Thyroid gland (tissue), 4 donors: ENCODE data around the gene MBTPS2. TPM values are rescaled to one million over a fixed set of nuclear protein-coding genes. Genes with fewer than 3 reads are reported as not detected.
"Not testable (repeated sequence)": the region's sequence is repeated elsewhere in the genome, so short reads cannot be mapped to it uniquely, and the experiment has no call there.

Experiments
- DNase-seq, 2 donors: peaks; one replicate each; pipeline ENCODE4 v3.0.0-alpha.2; 2019
- H3K27ac ChIP-seq, 3 donors: fragments of 200-600 bp; sonication (generic); 1 replicate in 2 of 3; 2 replicates in 1 of 3; pipeline ENCODE4 v1.5.1; 2016 to 2019; ENCODE audit warnings: mild to moderate bottlenecking in 1 of 3, moderate library complexity in 1 of 3
- H3K27me3 ChIP-seq: fragments of 200-600 bp; sonication (generic); one replicate; pipeline ENCODE4 v1.5.1; 2019
- H3K36me3 ChIP-seq, 2 donors: fragments of 200-600 bp; sonication (generic); one replicate each; pipeline ENCODE4 v1.5.1; 2016 to 2019
- H3K4me1 ChIP-seq, 2 donors: fragments of 200-600 bp; sonication (generic); one replicate each; pipeline ENCODE4 v1.5.1; 2017 to 2019
- H3K4me3 ChIP-seq, 3 donors: fragments of 200-600 bp; sonication (generic); replicated peaks in 1 of 3; 1 replicate in 2 of 3; 2 replicates in 1 of 3; pipeline ENCODE4 v1.5.1; 2016; ENCODE audit warnings: mild to moderate bottlenecking in 1 of 3
- H3K9me3 ChIP-seq: fragments of 200-600 bp; sonication (generic); one replicate; pipeline ENCODE4 v1.5.1; 2017
- CTCF ChIP-seq, 6 experiments: fragments of 200-600 bp in 3 of 6; fragments of 450-650 bp in 3 of 6; sonication (generic) in 3 of 6; IDR thresholded peaks; one replicate each; pipeline ENCODE4 v1.5.1; 2016 to 2019; ENCODE audit warnings: antibody characterized with exemption in 6 of 6, mild to moderate bottlenecking in 2 of 6, inconsistent platforms in 1 of 6, moderate library complexity in 1 of 6
- POLR2A ChIP-seq, 2 donors: fragments of 450-650 bp; IDR thresholded peaks; one replicate each; pipeline ENCODE4 v1.6.1; 2017; ENCODE audit warnings: antibody characterized with exemption in 2 of 2, mild to moderate bottlenecking in 2 of 2, moderate library complexity in 1 of 2
- WGBS, 2 donors: methylation state at CpG; one replicate each; pipeline ENCODE4 v1.1.5; 2017; 5-methylcytosine and 5-hydroxymethylcytosine counted together
- intact Hi-C: fragments of 100-400 bp; cut with DNase I; formaldehyde crosslinking; loops from one replicate; pipeline ENCODE4 v1.15.1; 2023
- total RNA-seq, 4 donors: library from RNA; depleted of rRNA; stranded (reverse); fragments of >200 nt; gene quantifications; one replicate each; pipeline ENCODE4 v1.2.3, GENCODE V29; 2016

Gene MBTPS2
- total RNA-seq, 4 donors from 2014 or later, result 9.6 to 13.9 (median 12.2) TPM

DNA sequence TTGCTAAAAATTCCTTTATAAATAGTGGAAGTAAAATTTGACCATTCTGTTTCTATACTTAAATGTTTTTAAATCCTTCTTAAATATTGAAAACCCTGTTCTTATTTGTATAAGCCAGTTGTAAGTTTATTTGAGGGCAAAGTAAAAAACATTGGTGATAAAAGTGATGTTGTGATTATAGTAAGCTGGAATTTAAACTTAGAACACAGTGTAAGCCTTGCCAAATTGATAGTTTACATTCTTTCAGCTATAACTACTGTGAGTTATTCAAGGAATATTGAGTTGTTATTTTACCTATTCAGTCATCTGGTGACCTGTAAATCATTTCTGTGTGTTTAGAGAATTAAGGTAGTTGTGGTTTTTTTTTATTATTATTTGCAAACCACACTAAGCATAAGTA, 26.0 kb downstream of the MBTPS2 start:
- no peaks in the 10 kb centered on the region for H3K36me3 ChIP-seq
- no peak for TF ChIP-seq CTCF (IDR thresholded peaks at IDR 0.05)
- no peak for TF ChIP-seq POLR2A (IDR thresholded peaks at IDR 0.05)
- no peaks in the 10 kb centered on the region for H3K9me3 ChIP-seq
- intact Hi-C loops, result no loop called here
- no peak overlapping the region for H3K4me3 ChIP-seq
- no peak for DNase-seq
- no peaks in the 10 kb centered on the region for H3K27me3 ChIP-seq
- no peak overlapping the region for H3K27ac ChIP-seq
- H3K4me1 ChIP-seq, result no peaks in the 10 kb centered on the region

GRCh38 chrX:21870494-21870893, 31.1 kb downstream of the MBTPS2 start:
- 75 to 92% methylated on average over 1 of the region's 1 CpG for WGBS, 2 donors
- H3K4me3 ChIP-seq, result no peak overlapping the region
- TF ChIP-seq POLR2A (IDR thresholded peaks at IDR 0.05) (no peak), CTCF (IDR thresholded peaks at IDR 0.05) (no peak)
- no peak overlapping the region for H3K27ac ChIP-seq
- no peaks in the 10 kb centered on the region for H3K9me3 ChIP-seq
- H3K27me3 ChIP-seq, result no peaks in the 10 kb centered on the region
- H3K36me3 ChIP-seq, result no peaks in the 10 kb centered on the region
- no peak for DNase-seq
- intact Hi-C loops, result no loop called here
- no peaks in the 10 kb centered on the region for H3K4me1 ChIP-seq

- intact Hi-C loops, result no loop called here
- Histone ChIP-seq H3K36me3 (no peaks in the 10 kb centered on the region), H3K27me3 (no peaks in the 10 kb centered on the region), H3K27ac (no peak overlapping the region), H3K4me1 (no peaks in the 10 kb centered on the region), H3K4me3 (no peak overlapping the region), H3K9me3 (no peaks in the 10 kb centered on the region)
- TF ChIP-seq CTCF (IDR thresholded peaks at IDR 0.05), result no peak
- no peak for TF ChIP-seq POLR2A (IDR thresholded peaks at IDR 0.05)
- WGBS, 2 donors, result 74 to 77% methylated on average over 4 of the region's 4 CpGs
- no peak for DNase-seq
Measured at GRCh38 chrX:21873063-21873775, 33.8 kb downstream of the MBTPS2 start.

GRCh38 chrX:21874182-21874581, 34.8 kb downstream of the MBTPS2 start:
- H3K27me3 ChIP-seq, H3K36me3 ChIP-seq, H3K27ac ChIP-seq, H3K9me3 ChIP-seq, H3K4me3 ChIP-seq, intact Hi-C loops, DNase-seq, H3K4me1 ChIP-seq: not testable (repeated sequence)
- WGBS, 2 donors, result 67 to 76% methylated on average over 3 of the region's 3 CpGs

GRCh38 chrX:21875013-21875412, 35.6 kb downstream of the MBTPS2 start:
- Histone ChIP-seq H3K36me3 (no peaks in the 10 kb centered on the region), H3K9me3 (no peaks in the 10 kb centered on the region), H3K27ac (no peak overlapping the region), H3K4me1 (no peaks in the 10 kb centered on the region), H3K27me3 (no peaks in the 10 kb centered on the region), H3K4me3 (no peak overlapping the region)
- 73 to 85% methylated on average over 1 of the region's 1 CpG for WGBS, 2 donors
- intact Hi-C loops, result no loop called here
- TF ChIP-seq CTCF (IDR thresholded peaks at IDR 0.05), result no peak
- TF ChIP-seq POLR2A (IDR thresholded peaks at IDR 0.05), result no peak
- DNase-seq, result no peak
